ENCODE data around the gene ROR1.

- no peak for TF ChIP-seq ZFP3 (CRISPR knock-in tag; IDR thresholded peaks at IDR 0.05)
- no peak for TF ChIP-seq RARB (CRISPR knock-in tag; IDR thresholded peaks at IDR 0.05)
- no peak for TF ChIP-seq PATZ1 (CRISPR knock-in tag; IDR thresholded peaks at IDR 0.05; ENCODE audit: borderline replicate concordance)
- no peak for TF ChIP-seq CSRNP3 (CRISPR knock-in tag; IDR thresholded peaks at IDR 0.05)
- TF ChIP-seq CREB5 (CRISPR knock-in tag; IDR thresholded peaks at IDR 0.05; ENCODE audit: low read depth) = no peak
- no peak for TF ChIP-seq TOX (CRISPR knock-in tag; IDR thresholded peaks at IDR 0.05; ENCODE audit: borderline replicate concordance)
- no peak for TF ChIP-seq ARNTL (CRISPR knock-in tag; IDR thresholded peaks at IDR 0.05; ENCODE audit: borderline replicate concordance, low read depth)
- no peak for TF ChIP-seq TCF4 (CRISPR knock-in tag; IDR thresholded peaks at IDR 0.05; ENCODE audit: borderline replicate concordance)
Observed at GRCh38 chr1:63922848-63923247, 149.0 kb downstream of the ROR1 start.

All from SK-N-SH treated with all-trans-retinoic acid at 6 μM for 48 hours (cell line).